Liver (tissue), 3 donors: ENCODE measurements around the gene MRLN.

ENCODE experiments used
- RAD21 ChIP-seq, 2 donors: IDR thresholded peaks; 2 replicates each; pipeline ENCODE4 v1.6.1; 2016; ENCODE audit warnings: antibody characterized with exemption in 2 of 2, mild to moderate bottlenecking in 2 of 2
- RXRA ChIP-seq, 2 donors: IDR thresholded peaks; 2 replicates each; pipeline ENCODE4 v1.6.1; 2017 to 2018; ENCODE audit warnings: antibody characterized with exemption in 2 of 2, mild to moderate bottlenecking in 1 of 2
- YY1 ChIP-seq: IDR thresholded peaks from 2 replicates; pipeline ENCODE4 v1.6.1; 2016; ENCODE audit warnings: antibody characterized with exemption, mild to moderate bottlenecking
- TF ChIP-seq, protein P1 (sequence below): IDR thresholded peaks from 2 replicates; pipeline ENCODE4 v1.6.1; 2016; ENCODE audit warnings: antibody characterized with exemption
- TF ChIP-seq, protein P2 (sequence below): fragments of 150-350 bp; IDR thresholded peaks from 2 replicates; pipeline ENCODE4 v1.5.1; 2017; ENCODE audit warnings: improper control_type of control experiment, low read depth, low read length; ENCODE audit not compliant: missing input control
- donor health status: healthy.
- donor health status: healthy.

DNA sequence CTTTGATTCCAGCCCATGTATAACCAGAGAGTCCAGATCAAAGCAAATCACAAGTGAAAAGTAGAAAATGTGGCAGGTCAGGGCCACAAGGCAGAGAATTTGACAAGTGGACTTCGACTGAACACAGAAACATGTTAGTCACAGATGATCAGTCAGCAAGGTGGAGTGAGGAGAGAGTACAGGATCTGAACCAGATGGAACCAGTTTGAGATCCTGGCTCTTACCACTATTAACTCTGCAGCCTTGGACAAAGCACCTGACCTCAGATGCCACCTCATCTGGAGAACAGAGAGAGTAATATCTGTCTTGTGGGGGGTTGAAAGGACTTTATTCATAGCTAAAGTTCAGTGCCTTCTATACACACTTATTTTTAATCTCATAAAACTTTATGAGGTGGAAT is 4.4 kb downstream of the MRLN start:
- TF ChIP-seq YY1: no peak
- TF ChIP-seq, protein P1, sequence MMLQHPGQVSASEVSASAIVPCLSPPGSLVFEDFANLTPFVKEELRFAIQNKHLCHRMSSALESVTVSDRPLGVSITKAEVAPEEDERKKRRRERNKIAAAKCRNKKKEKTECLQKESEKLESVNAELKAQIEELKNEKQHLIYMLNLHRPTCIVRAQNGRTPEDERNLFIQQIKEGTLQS: no peak
- TF ChIP-seq, protein P2, sequence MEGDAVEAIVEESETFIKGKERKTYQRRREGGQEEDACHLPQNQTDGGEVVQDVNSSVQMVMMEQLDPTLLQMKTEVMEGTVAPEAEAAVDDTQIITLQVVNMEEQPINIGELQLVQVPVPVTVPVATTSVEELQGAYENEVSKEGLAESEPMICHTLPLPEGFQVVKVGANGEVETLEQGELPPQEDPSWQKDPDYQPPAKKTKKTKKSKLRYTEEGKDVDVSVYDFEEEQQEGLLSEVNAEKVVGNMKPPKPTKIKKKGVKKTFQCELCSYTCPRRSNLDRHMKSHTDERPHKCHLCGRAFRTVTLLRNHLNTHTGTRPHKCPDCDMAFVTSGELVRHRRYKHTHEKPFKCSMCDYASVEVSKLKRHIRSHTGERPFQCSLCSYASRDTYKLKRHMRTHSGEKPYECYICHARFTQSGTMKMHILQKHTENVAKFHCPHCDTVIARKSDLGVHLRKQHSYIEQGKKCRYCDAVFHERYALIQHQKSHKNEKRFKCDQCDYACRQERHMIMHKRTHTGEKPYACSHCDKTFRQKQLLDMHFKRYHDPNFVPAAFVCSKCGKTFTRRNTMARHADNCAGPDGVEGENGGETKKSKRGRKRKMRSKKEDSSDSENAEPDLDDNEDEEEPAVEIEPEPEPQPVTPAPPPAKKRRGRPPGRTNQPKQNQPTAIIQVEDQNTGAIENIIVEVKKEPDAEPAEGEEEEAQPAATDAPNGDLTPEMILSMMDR: no peak
- TF ChIP-seq RXRA (IDR thresholded peaks at IDR 0.05): no peak
- no peak for TF ChIP-seq RAD21 (IDR thresholded peaks at IDR 0.05)
